ENCODE data around the gene DMC1. TPM values are rescaled to one million over a fixed set of nuclear protein-coding genes. Genes with fewer than 3 reads are reported as not detected.

Gene DMC1
- total and polyA plus RNA-seq, 2 experiments from 2014 or later = 5.0 to 18.5 TPM

GRCh38 chr22:38565441-38565840 is 4.5 kb downstream of the DMC1 start:
- H3K9me3 Mint-ChIP-seq = no peaks in the 10 kb centered on the region
- Histone ChIP-seq H3K27ac (ENCODE audit: low read depth) (no peak overlapping the region), H3K4me1 (ENCODE audit: insufficient read depth) (peaks cover 16% of the 10 kb centered on the region), H2AFZ (no peak overlapping the region), H3K4me2 (no peak overlapping the region), H3K9me2 (ENCODE audit: insufficient read depth) (no peaks in the 10 kb centered on the region), H3F3A (replicated peaks; ENCODE audit: low read depth) (no peaks in the 10 kb centered on the region), H3K4me3 (no peak overlapping the region), H3K27me3 (ENCODE audit: insufficient read depth) (no peaks in the 10 kb centered on the region), H3K79me2 (replicated peaks; ENCODE audit: insufficient read depth) (no peaks in the 10 kb centered on the region), H3K36me3 (ENCODE audit: insufficient read depth) (0 out of 2 replicates have a peak, but pooled peaks cover 4% of the 10 kb centered on the region), H4K20me1 (replicated peaks; ENCODE audit: insufficient read depth) (no peaks in the 10 kb centered on the region)
- no peak overlapping the region for H3K27ac Mint-ChIP-seq
- H3K4me1 Mint-ChIP-seq = peaks cover 15% of the 10 kb centered on the region
- TF ChIP-seq STAT1 (IDR thresholded peaks at IDR 0.05; ENCODE audit: unreplicated experiment) = no peak
- TF ChIP-seq REST (IDR thresholded peaks at IDR 0.05; ENCODE audit: unreplicated experiment) = peak; percentile 31
- peaks cover 6% of the 10 kb centered on the region for H3K27me3 Mint-ChIP-seq (ENCODE audit: insufficient read depth, low read depth, poor library complexity)
- DNase-seq (ENCODE audit: low spot score) (no peak), ATAC-seq (no peak)
- no peak overlapping the region for H3K4me3 Mint-ChIP-seq
- no peaks in the 10 kb centered on the region; the same call in 2 of the 3 replicates for H3K36me3 Mint-ChIP-seq (ENCODE audit: low read depth)

GRCh38 chr22:38564669-38565068 is 5.3 kb downstream of the DMC1 start:
- Mint-ChIP-seq H3K27ac (no peak overlapping the region), H3K4me1 (peaks cover 15% of the 10 kb centered on the region), H3K9me3 (no peaks in the 10 kb centered on the region), H3K36me3 (ENCODE audit: low read depth) (no peaks in the 10 kb centered on the region; the same call in 2 of the 3 replicates), H3K4me3 (no peak overlapping the region), H3K27me3 (ENCODE audit: insufficient read depth, low read depth, poor library complexity) (peaks cover 6% of the 10 kb centered on the region)
- no peaks in the 10 kb centered on the region for H3F3A ChIP-seq (replicated peaks; ENCODE audit: low read depth)
- H4K20me1 ChIP-seq (replicated peaks; ENCODE audit: insufficient read depth) = no peaks in the 10 kb centered on the region
- H3K36me3 ChIP-seq (ENCODE audit: insufficient read depth) = 0 out of 2 replicates have a peak, but pooled peaks cover 4% of the 10 kb centered on the region
- no peak overlapping the region for H3K27ac ChIP-seq (ENCODE audit: low read depth)
- no peak overlapping the region for H3K4me2 ChIP-seq
- no peak for DNase-seq (ENCODE audit: low spot score)
- H2AFZ ChIP-seq = no peak overlapping the region
- H3K79me2 ChIP-seq (replicated peaks; ENCODE audit: insufficient read depth) = no peaks in the 10 kb centered on the region
- H3K4me3 ChIP-seq = no peak overlapping the region
- H3K4me1 ChIP-seq (ENCODE audit: insufficient read depth) = peaks cover 16% of the 10 kb centered on the region
- H3K9me2 ChIP-seq (ENCODE audit: insufficient read depth) = no peaks in the 10 kb centered on the region
- ATAC-seq = no peak
- no peaks in the 10 kb centered on the region for H3K27me3 ChIP-seq (ENCODE audit: insufficient read depth)
- TF ChIP-seq CREB1 (CRISPR knock-in tag; IDR thresholded peaks at IDR 0.05; ENCODE audit: low read depth) (no peak), ETS1 (IDR thresholded peaks at IDR 0.05) (no peak), NANOG (IDR thresholded peaks at IDR 0.05; ENCODE audit: borderline replicate concordance) (no peak), ZNF331 (CRISPR knock-in tag; IDR thresholded peaks at IDR 0.05; ENCODE audit: low read depth) (no peak), ZNF114 (CRISPR knock-in tag; IDR thresholded peaks at IDR 0.05) (no peak), REST (IDR thresholded peaks at IDR 0.05; ENCODE audit: unreplicated experiment) (no peak), JUNB (IDR thresholded peaks at IDR 0.05; ENCODE audit: unreplicated experiment) (no peak), POLR2AphosphoS5 (IDR thresholded peaks at IDR 0.05; ENCODE audit: low read depth) (no peak)
